Naive thymus-derived CD4-positive, alpha-beta T cell (primary cell): ENCODE measurements around the gene ICA1L. TPM values are rescaled to one million over a fixed set of nuclear protein-coding genes. Genes with fewer than 3 reads are reported as not detected.

Experiments used
- ATAC-seq: fragments of 150-1000 bp; cut with Tn5 transposase; 2 replicates; pipeline ENCODE4 v1.10.0; 2021; ENCODE audit warnings: mild to moderate bottlenecking, moderate library complexity
- CTCF ChIA-PET: fragments of 350-600 bp; sonication (Branson Sonifier 250); formaldehyde crosslinking; loops from one replicate; lab custom pipeline; 2021; ENCODE audit warnings: antibody characterized with exemption; lab: Charles Lee
- POLR2A ChIA-PET: fragments of 350-600 bp; sonication (Branson Sonifier 250); formaldehyde crosslinking; loops from one replicate; lab custom pipeline; 2021; ENCODE audit warnings: antibody characterized with exemption, inconsistent platforms; lab: Charles Lee
- DNase-seq, 9 donors: peaks; one replicate each; pipeline versions ENCODE4 v3.0.0 to v3.0.0-alpha.2; 2020 to 2022; ENCODE audit warnings: mixed read lengths in 1 of 9
- H3K27ac ChIP-seq: one replicate; pipeline ENCODE4 v1.7.0; 2013; ENCODE audit warnings: mild to moderate bottlenecking, low read depth, low read length, moderate library complexity
- H3K27me3 ChIP-seq, 2 donors: one replicate each; pipeline ENCODE4 v1.7.0; 2013; ENCODE audit warnings: low read length in 2 of 2, mild to moderate bottlenecking in 2 of 2, moderate library complexity in 2 of 2; ENCODE audit not compliant: control insufficient read depth in 2 of 2, insufficient read depth in 2 of 2
- H3K36me3 ChIP-seq, 3 experiments: 1 replicate in 2 of 3; 2 replicates in 1 of 3; pipeline ENCODE4 v1.7.0; 2013; ENCODE audit warnings: low read length in 3 of 3, mild to moderate bottlenecking in 3 of 3, moderate library complexity in 1 of 3; ENCODE audit not compliant: insufficient read depth in 3 of 3, control insufficient read depth in 2 of 3
- H3K4me1 ChIP-seq, 2 donors: one replicate each; pipeline ENCODE4 v1.7.0; 2013; ENCODE audit warnings: low read length in 2 of 2, mild to moderate bottlenecking in 2 of 2, moderate library complexity in 1 of 2; ENCODE audit not compliant: control insufficient read depth in 2 of 2, insufficient read depth in 2 of 2
- H3K4me3 ChIP-seq: 2 replicates; pipeline ENCODE4 v1.7.0; 2013; ENCODE audit warnings: mild to moderate bottlenecking, low read length
- H3K9me3 ChIP-seq, 3 experiments: 1 replicate in 2 of 3; 2 replicates in 1 of 3; pipeline ENCODE4 v1.7.0; 2013; ENCODE audit warnings: low read length in 3 of 3; ENCODE audit not compliant: control insufficient read depth in 2 of 3
- H3K27ac Mint-ChIP-seq, 9 donors: one replicate each; pipeline ENCODE4 v1.8.0; 2020 to 2022; ENCODE audit warnings: mixed read lengths in 9 of 9, mild to moderate bottlenecking in 8 of 9, moderate library complexity in 5 of 9, inconsistent platforms in 2 of 9
- H3K27me3 Mint-ChIP-seq, 5 donors: one replicate each; pipeline ENCODE4 v1.8.0; 2021 to 2022; ENCODE audit warnings: mixed read lengths in 5 of 5, mild to moderate bottlenecking in 1 of 5
- H3K36me3 Mint-ChIP-seq, 5 donors: one replicate each; pipeline ENCODE4 v1.8.0; 2020 to 2022; ENCODE audit warnings: mixed read lengths in 5 of 5, mild to moderate bottlenecking in 3 of 5, inconsistent platforms in 1 of 5
- H3K4me1 Mint-ChIP-seq, 7 donors: one replicate each; pipeline ENCODE4 v1.8.0; 2020 to 2022; ENCODE audit warnings: mixed read lengths in 7 of 7, mild to moderate bottlenecking in 3 of 7, inconsistent platforms in 1 of 7
- H3K4me3 Mint-ChIP-seq, 10 donors: one replicate each; pipeline ENCODE4 v1.8.0; 2020 to 2022; ENCODE audit warnings: mild to moderate bottlenecking in 10 of 10, mixed read lengths in 10 of 10, moderate library complexity in 6 of 10, inconsistent platforms in 2 of 10
- H3K9me3 Mint-ChIP-seq, 11 donors: one replicate each; pipeline ENCODE4 v1.8.0; 2020 to 2022; ENCODE audit warnings: mixed read lengths in 11 of 11, mild to moderate bottlenecking in 4 of 11, inconsistent platforms in 1 of 11, moderate library complexity in 1 of 11
- intact Hi-C, 2 donors: fragments of 100-400 bp; cut with micrococcal nuclease; formaldehyde crosslinking; loops; one replicate each; pipeline ENCODE4 v1.15.1; 2023
- polyA plus RNA-seq, 2 donors: library from polyadenylated mRNA; unstranded; fragments of 300-500 nt; fragmentation: Illumina TruSeq; gene quantifications; one replicate each; pipeline ENCODE4 v1.2.3, GENCODE V29; 2021
- total RNA-seq, 6 experiments: library from RNA in 5 of 6; stranded (reverse) in 5 of 6; gene quantifications; 1 replicate in 5 of 6; 2 replicates in 1 of 6; pipeline ENCODE4 v1.2.3 and lab custom pipeline; 2021 to 2026

ICA1L gene
- total and polyA plus RNA-seq, 7 experiments from 2014 or later = 0.65 to 4.6 (median 2.4) TPM

- H3K9me3 ChIP-seq = no peaks in the 10 kb centered on the region
- intact Hi-C loops = no loop called here
- Mint-ChIP-seq H3K27ac (peak overlapping the region in 1 of 9 donors; percentile 46), H3K27me3 (no peaks in the 10 kb centered on the region), H3K4me1 (peaks cover 0 to 4% (median 0%) of the 10 kb centered on the region in 7 donors), H3K4me3 (no peak overlapping the region), H3K9me3 (no peaks in the 10 kb centered on the region), H3K36me3 (peaks cover 9 to 44% (median 24%) of the 10 kb centered on the region in 5 donors)
- ChIA-PET POLR2A (no interaction called here), CTCF (interaction anchor here (0.5 kb wide), 1 partner anchor 26 kb away, joined by 4 read pairs; no protein-coding TSS in a partner anchor)
- peaks cover 0 to 32% (median 4%) of the 10 kb centered on the region in 3 experiments for H3K36me3 ChIP-seq
- H3K27ac ChIP-seq = no peak overlapping the region
- no peaks in the 10 kb centered on the region for H3K4me1 ChIP-seq
- H3K4me3 ChIP-seq = no peak overlapping the region
- no peaks in the 10 kb centered on the region for H3K27me3 ChIP-seq
- DNase-seq = no peak
- ATAC-seq = no peak
These were observed 12.6 kb upstream of the ICA1L start for GRCh38 chr2:202883987-202884675.

DNA sequence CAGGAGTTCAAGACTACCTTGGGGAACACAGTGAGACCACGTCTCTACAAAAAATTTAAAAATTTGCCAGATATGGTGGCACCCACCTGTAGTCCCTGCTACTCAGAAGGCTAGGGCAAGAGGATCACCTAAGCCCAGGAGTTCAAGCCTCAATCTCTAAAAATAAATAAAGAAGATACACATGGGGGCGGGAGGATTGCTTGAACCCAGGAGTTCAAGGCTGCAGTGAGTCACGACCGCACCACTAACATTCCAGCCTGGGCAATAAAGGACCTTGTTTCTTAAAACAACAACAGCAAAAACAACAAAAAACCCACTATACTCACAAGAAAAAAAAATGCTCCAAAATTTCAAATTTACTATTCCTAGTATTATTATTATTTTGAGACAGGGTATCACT, 10.0 kb upstream of the ICA1L start:
- intact Hi-C loops = no loop called here
- Histone ChIP-seq H3K4me1 (no peaks in the 10 kb centered on the region), H3K27me3 (no peaks in the 10 kb centered on the region), H3K4me3 (no peak overlapping the region), H3K27ac (no peak overlapping the region), H3K9me3 (no peaks in the 10 kb centered on the region), H3K36me3 (peaks cover 0 to 28% (median 4%) of the 10 kb centered on the region in 3 experiments)
- POLR2A ChIA-PET = no interaction called here
- no peak overlapping the region for H3K27ac Mint-ChIP-seq
- CTCF ChIA-PET = interaction anchor here (1.0 kb wide), 1 partner anchor 11 kb away, joined by 3 read pairs; no protein-coding TSS in a partner anchor
- peaks cover 3 to 34% (median 18%) of the 10 kb centered on the region in 5 donors for H3K36me3 Mint-ChIP-seq
- H3K27me3 Mint-ChIP-seq = no peaks in the 10 kb centered on the region
- H3K4me3 Mint-ChIP-seq = no peak overlapping the region
- no peak for DNase-seq
- no peak for ATAC-seq
- peaks cover 0 to 4% (median 0%) of the 10 kb centered on the region in 7 donors for H3K4me1 Mint-ChIP-seq
- no peaks in the 10 kb centered on the region for H3K9me3 Mint-ChIP-seq

DNA sequence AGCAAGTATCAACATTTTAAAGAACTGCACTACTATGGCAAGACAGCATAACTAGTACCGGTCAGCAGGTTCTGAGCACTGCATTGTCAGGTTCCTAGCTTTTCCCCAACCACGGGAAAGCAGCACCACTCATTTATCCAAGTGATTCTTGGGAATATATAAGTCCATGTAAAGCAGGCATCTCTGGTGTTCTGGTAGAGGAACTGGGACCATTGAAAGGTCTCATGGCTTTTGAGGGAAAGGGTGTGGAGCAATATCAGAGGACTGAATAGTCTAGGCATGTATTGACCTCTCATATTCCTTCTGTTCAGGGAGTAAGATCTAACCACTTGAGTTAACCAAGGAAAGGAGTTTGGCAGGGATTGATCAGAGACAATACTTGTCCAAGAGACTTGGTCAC, 6.1 kb upstream of the ICA1L start:
- ChIA-PET CTCF (no interaction called here), POLR2A (no interaction called here)
- H3K4me1 ChIP-seq = no peaks in the 10 kb centered on the region
- Mint-ChIP-seq H3K9me3 (no peaks in the 10 kb centered on the region), H3K4me3 (no peak overlapping the region), H3K4me1 (no peaks in the 10 kb centered on the region), H3K27me3 (no peaks in the 10 kb centered on the region), H3K27ac (no peak overlapping the region), H3K36me3 (peaks cover 0 to 9% (median 4%) of the 10 kb centered on the region in 5 donors)
- no peak overlapping the region for H3K4me3 ChIP-seq
- intact Hi-C loops = loop anchor here in 1 of 2 donors (10.0 kb wide), 1 partner anchor 937 kb away; no protein-coding TSS in a partner anchor
- H3K9me3 ChIP-seq = no peaks in the 10 kb centered on the region
- DNase-seq (no peak), ATAC-seq (no peak)
- no peaks in the 10 kb centered on the region for H3K27me3 ChIP-seq
- no peak overlapping the region for H3K27ac ChIP-seq
- H3K36me3 ChIP-seq = peaks cover 0 to 4% (median 0%) of the 10 kb centered on the region in 3 experiments

DNA sequence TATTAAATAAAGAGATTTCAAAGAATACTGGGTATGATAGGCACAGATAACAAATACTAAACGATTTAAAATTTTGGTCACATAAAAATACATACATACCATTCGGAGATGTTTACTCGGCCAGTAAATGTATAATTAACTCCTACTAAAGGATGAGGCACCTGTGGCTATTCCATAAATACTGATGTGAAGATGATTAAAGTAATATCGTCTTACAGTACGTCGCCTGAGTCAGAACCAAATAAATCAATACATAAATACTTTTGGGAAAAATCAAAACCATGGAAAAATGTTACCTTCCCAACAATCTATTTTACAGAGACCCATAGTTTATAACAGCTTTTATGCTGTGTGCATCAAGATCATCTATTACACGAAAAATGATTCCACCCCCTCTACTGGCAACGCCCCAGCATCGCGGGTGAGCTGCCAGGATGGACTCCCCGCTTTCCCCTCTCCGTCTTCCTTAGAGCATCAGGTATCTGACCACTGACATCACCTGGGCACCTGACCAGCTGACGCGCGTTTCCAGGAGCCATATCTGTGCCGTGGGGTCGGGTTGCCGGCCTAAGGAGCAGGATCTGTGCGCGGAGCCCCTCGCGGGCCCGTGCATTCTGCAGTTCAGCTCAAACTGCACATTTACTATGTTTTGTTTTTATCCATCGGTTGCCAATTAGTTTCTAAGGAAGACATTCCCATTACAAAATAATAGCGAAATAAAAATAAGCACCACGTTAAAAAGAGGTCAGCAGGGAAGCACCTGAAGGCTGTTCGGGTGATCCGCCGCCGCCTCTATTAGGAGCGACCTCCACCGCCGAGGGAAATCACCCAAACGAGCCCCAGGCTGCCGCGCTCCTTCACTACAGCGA, 901 bp downstream of the ICA1L start:
- no peaks in the 10 kb centered on the region for H3K36me3 Mint-ChIP-seq

GRCh38 chr2:202861987-202862386, 9.6 kb downstream of the ICA1L start:
- Mint-ChIP-seq H3K9me3 (peaks cover 0 to 6% (median 0%) of the 10 kb centered on the region in 11 donors), H3K27ac (no peak overlapping the region), H3K36me3 (peaks cover 0 to 4% (median 2%) of the 10 kb centered on the region in 5 donors), H3K4me1 (no peaks in the 10 kb centered on the region), H3K4me3 (no peak overlapping the region), H3K27me3 (no peaks in the 10 kb centered on the region)
- no peaks in the 10 kb centered on the region for H3K9me3 ChIP-seq
- intact Hi-C loops = no loop called here
- POLR2A ChIA-PET = no interaction called here
- no peak overlapping the region for H3K27ac ChIP-seq
- no peaks in the 10 kb centered on the region for H3K27me3 ChIP-seq
- no peaks in the 10 kb centered on the region for H3K4me1 ChIP-seq
- no peak overlapping the region for H3K4me3 ChIP-seq
- no peak for ATAC-seq
- CTCF ChIA-PET = no interaction called here
- no peaks in the 10 kb centered on the region for H3K36me3 ChIP-seq
- DNase-seq = no peak

More for the DNA sequence above, 901 bp downstream of the ICA1L start:
- ChIA-PET CTCF (interaction anchor here (0.6 to 4.0 kb wide), 12 partner anchors 10 to 1084 kb away, joined by 3 to 33 read pairs (median 3); partner anchors contain the start of gene FAM117B), POLR2A (interaction anchor here (0.6 to 3.0 kb wide), 4 partner anchors 85 to 870 kb away, joined by 3 to 15 read pairs (median 4); partner anchors contain the start of gene FAM117B)
- H3K9me3 Mint-ChIP-seq = peaks cover 0 to 2% (median 0%) of the 10 kb centered on the region in 11 donors
- peaks cover 0 to 13% (median 7%) of the 10 kb centered on the region in 7 donors for H3K4me1 Mint-ChIP-seq
- Histone ChIP-seq H3K9me3 (no peaks in the 10 kb centered on the region), H3K4me1 (peaks cover 0 to 3% of the 10 kb centered on the region in 2 donors), H3K27me3 (no peaks in the 10 kb centered on the region), H3K27ac (peak overlapping the region; percentile 60), H3K36me3 (no peaks in the 10 kb centered on the region), H3K4me3 (peak overlapping the region; percentile 84)
- no peaks in the 10 kb centered on the region for H3K27me3 Mint-ChIP-seq
- H3K27ac Mint-ChIP-seq = peak overlapping the region in 7 of 9 donors; percentile 8 to 84 (median 66)
- peak; percentile 85 for ATAC-seq
- intact Hi-C loops = loop anchor here (1.0 to 10.0 kb wide), 7 partner anchors 39 to 944 kb away; partner anchors contain the start of genes FAM117B (in 2 of the 2), WDR12 (in 2 of the 2) and BMPR2 (in 1 of the 2)
- H3K4me3 Mint-ChIP-seq = peak overlapping the region; percentile 89 to 98 (median 94)
- DNase-seq = peak; percentile 32 to 68 (median 57)

DNA sequence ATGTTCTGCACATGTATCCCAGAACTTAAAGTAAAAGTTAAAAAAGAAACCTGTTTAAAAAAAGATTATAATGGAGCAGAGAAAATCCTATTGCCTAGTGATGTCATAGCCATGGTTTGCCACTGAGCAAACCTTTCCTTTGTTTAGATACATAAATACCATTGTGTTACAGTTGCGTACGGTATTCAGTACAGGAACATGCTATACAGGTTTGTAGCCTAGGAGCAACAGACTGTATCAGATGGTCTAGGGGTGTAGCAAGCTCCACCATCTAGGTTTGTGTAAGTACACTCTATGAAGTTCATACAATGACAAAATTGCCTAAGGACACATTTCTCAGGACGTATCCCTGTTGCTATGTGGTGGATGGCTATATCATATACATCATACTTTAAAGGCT, 13.0 kb downstream of the ICA1L start:
- DNase-seq (no peak), ATAC-seq (no peak)
- H3K4me3 ChIP-seq = no peak overlapping the region
- intact Hi-C loops = no loop called here
- no peak overlapping the region for H3K27ac ChIP-seq
- peaks cover 0 to 4% (median 2%) of the 10 kb centered on the region in 5 donors for H3K36me3 Mint-ChIP-seq
- CTCF ChIA-PET = no interaction called here
- H3K36me3 ChIP-seq = no peaks in the 10 kb centered on the region
- POLR2A ChIA-PET = interaction anchor here (1.1 kb wide), 1 partner anchor 9 kb away, joined by 3 read pairs; no protein-coding TSS in a partner anchor
- no peak overlapping the region for H3K4me3 Mint-ChIP-seq
- peaks cover 0 to 10% (median 0%) of the 10 kb centered on the region in 11 donors for H3K9me3 Mint-ChIP-seq
- peaks cover 0 to 5% (median 0%) of the 10 kb centered on the region in 7 donors for H3K4me1 Mint-ChIP-seq
- no peak overlapping the region for H3K27ac Mint-ChIP-seq
- H3K27me3 ChIP-seq = no peaks in the 10 kb centered on the region
- H3K4me1 ChIP-seq = no peaks in the 10 kb centered on the region
- H3K9me3 ChIP-seq = no peaks in the 10 kb centered on the region
- no peaks in the 10 kb centered on the region for H3K27me3 Mint-ChIP-seq
